ENCODE measurements around the gene GARS1. TPM values are rescaled to one million over a fixed set of nuclear protein-coding genes. Genes with fewer than 3 reads are reported as not detected.

Gene GARS1
- total RNA-seq, 2 experiments from 2014 or later = 178 to 375 TPM

DNA sequence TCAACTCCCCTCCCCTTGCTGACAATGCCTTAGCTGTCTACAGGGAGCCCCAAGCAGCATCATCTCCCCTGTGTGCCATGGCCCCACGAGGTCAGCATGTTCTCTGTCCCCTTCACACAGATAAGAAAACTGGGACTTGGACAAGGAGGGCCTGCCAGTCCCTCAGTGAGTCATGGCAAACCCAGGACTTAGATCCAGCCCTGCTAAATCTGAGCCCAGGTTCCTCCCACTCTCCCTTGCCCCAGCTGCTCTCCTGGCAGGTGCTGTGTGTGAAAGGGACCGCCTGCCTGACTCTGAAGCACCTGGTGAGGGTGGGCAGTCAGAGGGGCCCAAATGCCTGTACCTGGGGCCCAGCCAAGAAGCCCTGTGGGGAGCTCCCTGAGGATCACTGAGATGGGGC lies 80.2 kb downstream of the GARS1 start:
- TF ChIP-seq CTCF (conservative IDR thresholded peaks at IDR 0.05; ENCODE audit: low read length) (no peak), EZH2phosphoT487 (IDR thresholded peaks at IDR 0.05; ENCODE audit: borderline replicate concordance, low read depth, low read length) (no peak)
- POLR2A ChIA-PET = no interaction called here
- no peak overlapping the region for H3K4me2 ChIP-seq (ENCODE audit: low read length)
- no peak for DNase-seq (ENCODE audit: low spot score)
- H2AFZ ChIP-seq (ENCODE audit: low read length) = no peak overlapping the region
- no peak overlapping the region for H3K27ac ChIP-seq (ENCODE audit: low read depth, low read length, poor library complexity, severe bottlenecking)
- intact Hi-C loops (cut with micrococcal nuclease; ENCODE audit: unreplicated experiment) = loop anchor here (1.0 kb wide), 1 partner anchor 23 kb away; no protein-coding TSS in a partner anchor
- H3K9me2 ChIP-seq (ENCODE audit: insufficient read depth, low read length) = no peaks in the 10 kb centered on the region
- no peaks in the 10 kb centered on the region for H3K4me1 ChIP-seq (ENCODE audit: insufficient read depth, low read length, poor library complexity, severe bottlenecking)
- H3K79me2 ChIP-seq (ENCODE audit: insufficient read depth, low read depth, low read length) = no peaks in the 10 kb centered on the region
- no peaks in the 10 kb centered on the region for H3K9me3 ChIP-seq (ENCODE audit: low read length)
- no peaks in the 10 kb centered on the region; the same call in 1 of the 2 replicates for H4K20me1 ChIP-seq (ENCODE audit: insufficient read depth, low read length)
- H3K4me3 ChIP-seq (ENCODE audit: low read depth, low read length, poor library complexity, severe bottlenecking) = no peak overlapping the region
- CTCF ChIA-PET (ENCODE audit: unreplicated experiment) = no interaction called here
- H3K36me3 ChIP-seq (ENCODE audit: insufficient read depth, low read length) = no peaks in the 10 kb centered on the region
- no TSS peak for BruUV-seq (replicated peaks)

DNA sequence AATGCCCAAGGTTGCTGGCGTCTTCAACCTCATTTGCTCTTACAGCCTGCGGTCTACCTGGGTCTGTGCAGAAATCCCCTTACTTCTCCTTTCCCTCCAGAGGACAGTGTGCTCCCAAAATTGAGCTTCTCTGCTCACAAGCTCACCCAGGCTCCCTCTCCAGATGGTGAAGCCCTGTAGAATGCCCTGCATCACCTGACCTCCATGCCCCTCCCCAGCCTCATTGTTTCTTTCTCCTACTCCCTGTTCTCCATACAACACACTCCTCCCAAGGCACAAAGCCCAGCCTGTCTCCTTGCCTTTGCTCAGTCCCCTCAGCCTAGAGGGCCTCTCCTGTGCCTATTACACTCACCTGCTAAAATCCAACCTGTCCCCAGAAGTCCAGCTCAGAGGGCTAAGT lies 84.1 kb downstream of the GARS1 start:
- ChIA-PET CTCF (ENCODE audit: unreplicated experiment) (interaction anchor here (1.0 kb wide), 1 partner anchor 62 kb away, joined by 5 read pairs; no protein-coding TSS in a partner anchor), POLR2A (interaction anchor here (0.6 to 1.8 kb wide), 2 partner anchors 19 to 92 kb away, joined by 3 to 7 read pairs; no protein-coding TSS in a partner anchor)
- Histone ChIP-seq H4K20me1 (ENCODE audit: insufficient read depth, low read length) (no peaks in the 10 kb centered on the region; the same call in 1 of the 2 replicates), H3K4me3 (ENCODE audit: low read depth, low read length, poor library complexity, severe bottlenecking) (no peak overlapping the region), H3K27ac (ENCODE audit: low read depth, low read length, poor library complexity, severe bottlenecking) (no peak overlapping the region), H3K9me3 (ENCODE audit: low read length) (no peaks in the 10 kb centered on the region), H3K36me3 (ENCODE audit: insufficient read depth, low read length) (no peaks in the 10 kb centered on the region), H2AFZ (ENCODE audit: low read length) (no peak overlapping the region), H3K9me2 (ENCODE audit: insufficient read depth, low read length) (no peaks in the 10 kb centered on the region), H3K4me1 (ENCODE audit: insufficient read depth, low read length, poor library complexity, severe bottlenecking) (no peaks in the 10 kb centered on the region), H3K79me2 (ENCODE audit: insufficient read depth, low read depth, low read length) (no peaks in the 10 kb centered on the region), H3K4me2 (ENCODE audit: low read length) (no peak overlapping the region)
- TF ChIP-seq CTCF (conservative IDR thresholded peaks at IDR 0.05; ENCODE audit: low read length) (no peak), EZH2phosphoT487 (IDR thresholded peaks at IDR 0.05; ENCODE audit: borderline replicate concordance, low read depth, low read length) (no peak)
- BruUV-seq (replicated peaks) = no TSS peak
- no peak for DNase-seq (ENCODE audit: low spot score)
- intact Hi-C loops (cut with micrococcal nuclease; ENCODE audit: unreplicated experiment) = no loop called here

DNA sequence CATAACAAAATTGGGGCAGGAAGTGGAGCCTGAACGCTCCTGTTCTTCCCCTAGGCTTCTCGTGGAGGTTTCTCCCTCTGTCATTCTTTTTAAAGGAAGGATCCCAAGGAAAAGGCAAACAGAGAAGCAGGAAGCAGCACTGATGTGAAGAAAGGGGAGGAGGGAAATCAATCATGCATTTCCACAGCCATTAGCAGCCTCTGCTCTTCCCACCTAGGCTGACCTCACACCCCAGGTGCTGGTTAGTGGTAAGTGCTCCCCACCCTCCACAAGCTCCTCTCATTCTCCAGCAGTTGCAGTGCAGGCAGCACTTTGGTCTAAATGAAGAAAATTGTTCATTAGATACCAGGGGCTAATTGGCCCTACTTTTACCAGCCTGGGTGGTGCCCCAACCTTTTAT lies 85.0 kb downstream of the GARS1 start:
- H3K4me2 ChIP-seq (ENCODE audit: low read length) = no peak overlapping the region
- H4K20me1 ChIP-seq (ENCODE audit: insufficient read depth, low read length) = no peaks in the 10 kb centered on the region
- H3K79me2 ChIP-seq (ENCODE audit: insufficient read depth, low read depth, low read length) = no peaks in the 10 kb centered on the region
- no peaks in the 10 kb centered on the region for H3K4me1 ChIP-seq (ENCODE audit: insufficient read depth, low read length, poor library complexity, severe bottlenecking)
- no peak for DNase-seq (ENCODE audit: low spot score)
- H2AFZ ChIP-seq (ENCODE audit: low read length) = no peak overlapping the region
- ChIA-PET POLR2A (interaction anchor here (0.6 to 1.8 kb wide), 2 partner anchors 18 to 93 kb away, joined by 3 to 7 read pairs; no protein-coding TSS in a partner anchor), CTCF (ENCODE audit: unreplicated experiment) (interaction anchor here (1.0 kb wide), 1 partner anchor 61 kb away, joined by 5 read pairs; no protein-coding TSS in a partner anchor)
- TF ChIP-seq CTCF (conservative IDR thresholded peaks at IDR 0.05; ENCODE audit: low read length) (no peak), EZH2phosphoT487 (IDR thresholded peaks at IDR 0.05; ENCODE audit: borderline replicate concordance, low read depth, low read length) (no peak)
- H3K4me3 ChIP-seq (ENCODE audit: low read depth, low read length, poor library complexity, severe bottlenecking) = no peak overlapping the region
- H3K9me3 ChIP-seq (ENCODE audit: low read length) = no peaks in the 10 kb centered on the region
- H3K36me3 ChIP-seq (ENCODE audit: insufficient read depth, low read length) = no peaks in the 10 kb centered on the region
- no peaks in the 10 kb centered on the region for H3K9me2 ChIP-seq (ENCODE audit: insufficient read depth, low read length)
- no TSS peak for BruUV-seq (replicated peaks)
- intact Hi-C loops (cut with micrococcal nuclease; ENCODE audit: unreplicated experiment) = no loop called here
- no peak overlapping the region for H3K27ac ChIP-seq (ENCODE audit: low read depth, low read length, poor library complexity, severe bottlenecking)
